Ectodermal cell (in vitro differentiated cells): Measurements from ENCODE around the gene CCDC157.
"Not testable (repeated sequence)": the region's sequence is repeated elsewhere in the genome, so short reads cannot be mapped to it uniquely, and the experiment has no call there.

Experiments used
- H3K27ac ChIP-seq: 2 replicates; pipeline ENCODE4 v1.7.0; 2013; ENCODE audit warnings: mild to moderate bottlenecking, low read depth, low read length; ENCODE audit not compliant: insufficient read depth, poor library complexity, severe bottlenecking
- H3K27me3 ChIP-seq: 2 replicates; pipeline ENCODE4 v1.7.0; 2013; ENCODE audit warnings: mild to moderate bottlenecking, low read length; ENCODE audit not compliant: insufficient read depth, control insufficient read depth, poor library complexity, severe bottlenecking
- H3K36me3 ChIP-seq: one replicate; pipeline ENCODE4 v1.7.0; 2013; ENCODE audit warnings: low read length; ENCODE audit not compliant: control insufficient read depth, insufficient read depth
- H3K4me1 ChIP-seq: one replicate; pipeline ENCODE4 v1.7.0; 2013; ENCODE audit warnings: low read length; ENCODE audit not compliant: control insufficient read depth, insufficient read depth
- H3K4me3 ChIP-seq: 2 replicates; pipeline ENCODE4 v1.7.0; 2013; ENCODE audit warnings: low read depth, low read length, control low read depth; ENCODE audit not compliant: insufficient read depth
- H3K9me3 ChIP-seq: 2 replicates; pipeline ENCODE4 v1.7.0; 2013; ENCODE audit warnings: mild to moderate bottlenecking, low read length, moderate library complexity; ENCODE audit not compliant: control insufficient read depth
- WGBS, 2 experiments: methylation state at CpG; one replicate each; pipeline ENCODE4 v1.1.7; 2013; ENCODE audit warnings: missing lambda C conversion rate in 2 of 2; 5-methylcytosine and 5-hydroxymethylcytosine counted together

Gene CCDC157

DNA sequence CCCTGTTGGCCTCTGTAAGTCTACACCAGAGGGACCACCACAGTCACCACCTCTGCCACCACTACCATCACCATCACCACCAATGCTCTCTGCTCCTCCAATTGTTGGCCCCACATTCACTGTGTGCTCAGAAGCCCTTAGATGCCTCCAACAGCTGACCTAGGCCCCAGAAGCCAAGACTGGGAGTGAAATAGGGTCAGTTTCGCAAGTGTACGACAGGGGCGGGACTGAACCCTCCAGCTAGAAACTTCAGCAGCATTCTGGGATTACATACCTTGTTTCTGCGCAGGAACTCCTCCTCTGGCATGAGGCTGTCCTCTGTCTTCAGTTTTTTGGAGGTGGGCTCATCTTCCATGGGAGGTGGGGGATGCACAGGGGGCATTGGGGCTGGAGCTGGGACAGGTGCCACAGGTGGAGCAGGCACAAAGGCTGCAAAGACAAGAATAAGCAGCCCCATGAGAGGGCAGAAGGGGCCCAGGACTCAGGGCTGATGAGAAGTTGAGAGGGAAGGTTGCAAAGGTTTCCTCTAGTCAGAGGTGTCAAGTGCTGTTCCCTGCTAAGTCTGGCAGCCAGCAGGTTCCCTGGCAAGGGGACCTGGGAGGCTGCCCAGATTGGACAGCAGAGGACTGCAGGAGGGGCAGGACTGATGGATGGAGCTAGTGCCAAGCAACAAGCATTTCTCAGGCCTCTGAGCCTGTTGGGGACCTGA is 19.9 kb upstream of the CCDC157 start:
- 99% methylated on average over 4 of the region's 4 CpGs for WGBS, 2 experiments
- Histone ChIP-seq H3K4me3 (no peak overlapping the region), H3K27ac (no peak overlapping the region), H3K36me3 (peaks cover 83% of the 10 kb centered on the region), H3K4me1 (no peaks in the 10 kb centered on the region), H3K27me3 (no peaks in the 10 kb centered on the region), H3K9me3 (no peaks in the 10 kb centered on the region)

GRCh38 chr22:30337461-30337778 is 19.4 kb upstream of the CCDC157 start:
- 94 to 95% methylated on average over 8 of the region's 8 CpGs for WGBS, 2 experiments
- Histone ChIP-seq H3K27ac (no peak overlapping the region), H3K36me3 (peaks cover 87% of the 10 kb centered on the region), H3K9me3 (no peaks in the 10 kb centered on the region), H3K27me3 (no peaks in the 10 kb centered on the region), H3K4me3 (no peak overlapping the region), H3K4me1 (no peaks in the 10 kb centered on the region)

GRCh38 chr22:30338341-30338740 is 18.5 kb upstream of the CCDC157 start:
- 93 to 96% methylated on average over 9 of the region's 9 CpGs for WGBS, 2 experiments
- not testable (repeated sequence) for H3K4me1 ChIP-seq, H3K27me3 ChIP-seq, H3K4me3 ChIP-seq, H3K9me3 ChIP-seq, H3K27ac ChIP-seq
- H3K36me3 ChIP-seq: peaks cover 92% of the 10 kb centered on the region

GRCh38 chr22:30338802-30339201 is 18.0 kb upstream of the CCDC157 start:
- Histone ChIP-seq H3K4me3 (no peak overlapping the region), H3K27ac (no peak overlapping the region), H3K27me3 (no peaks in the 10 kb centered on the region), H3K4me1 (no peaks in the 10 kb centered on the region), H3K9me3 (no peaks in the 10 kb centered on the region), H3K36me3 (peaks cover 91% of the 10 kb centered on the region)
- WGBS, 2 experiments: 98% methylated on average over 7 of the region's 7 CpGs

DNA sequence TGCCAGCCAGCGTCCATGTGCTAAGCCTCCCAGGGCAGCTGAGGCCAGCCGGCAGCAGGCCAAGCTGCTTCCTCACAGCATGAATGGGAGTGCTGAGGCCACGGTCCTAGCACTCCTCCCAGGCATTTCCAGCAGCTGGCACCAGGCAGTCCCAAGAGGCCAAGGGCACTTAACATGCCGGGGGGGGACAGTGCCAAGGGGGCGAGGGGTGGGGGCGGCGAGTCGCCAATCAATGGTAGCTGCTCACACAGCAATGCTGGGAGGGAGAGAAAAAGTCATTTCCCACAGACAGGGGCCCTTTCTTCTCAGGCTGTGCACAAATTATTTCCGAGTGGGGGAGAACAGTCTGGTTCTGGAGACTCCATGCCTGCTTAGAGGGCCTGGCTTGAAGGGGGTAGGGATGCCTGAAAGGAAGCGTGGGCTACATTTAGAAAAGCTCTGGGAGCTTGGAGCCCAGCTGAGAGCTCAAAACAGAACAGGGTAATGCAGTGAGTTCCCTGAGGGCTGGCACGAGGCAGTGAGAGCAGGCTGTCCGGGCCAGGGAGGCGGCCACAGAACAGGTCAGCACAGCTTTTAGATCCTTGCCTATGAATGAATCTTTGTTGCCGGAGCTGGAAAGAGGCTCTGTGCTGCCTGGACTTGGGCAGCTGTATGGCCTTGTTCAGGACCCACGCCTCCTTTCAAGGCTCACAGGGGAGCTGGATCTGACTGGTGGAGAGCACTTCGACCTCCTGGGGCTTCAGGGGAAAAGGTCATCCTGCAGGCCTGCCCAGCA is 15.7 kb upstream of the CCDC157 start:
- peaks cover 91% of the 10 kb centered on the region for H3K36me3 ChIP-seq
- H3K4me3 ChIP-seq: no peak overlapping the region
- H3K27ac ChIP-seq: no peak overlapping the region
- no peaks in the 10 kb centered on the region for H3K9me3 ChIP-seq
- H3K27me3 ChIP-seq: no peaks in the 10 kb centered on the region
- WGBS, 2 experiments: 92 to 93% methylated on average over 16 of the region's 16 CpGs
- no peaks in the 10 kb centered on the region for H3K4me1 ChIP-seq

DNA sequence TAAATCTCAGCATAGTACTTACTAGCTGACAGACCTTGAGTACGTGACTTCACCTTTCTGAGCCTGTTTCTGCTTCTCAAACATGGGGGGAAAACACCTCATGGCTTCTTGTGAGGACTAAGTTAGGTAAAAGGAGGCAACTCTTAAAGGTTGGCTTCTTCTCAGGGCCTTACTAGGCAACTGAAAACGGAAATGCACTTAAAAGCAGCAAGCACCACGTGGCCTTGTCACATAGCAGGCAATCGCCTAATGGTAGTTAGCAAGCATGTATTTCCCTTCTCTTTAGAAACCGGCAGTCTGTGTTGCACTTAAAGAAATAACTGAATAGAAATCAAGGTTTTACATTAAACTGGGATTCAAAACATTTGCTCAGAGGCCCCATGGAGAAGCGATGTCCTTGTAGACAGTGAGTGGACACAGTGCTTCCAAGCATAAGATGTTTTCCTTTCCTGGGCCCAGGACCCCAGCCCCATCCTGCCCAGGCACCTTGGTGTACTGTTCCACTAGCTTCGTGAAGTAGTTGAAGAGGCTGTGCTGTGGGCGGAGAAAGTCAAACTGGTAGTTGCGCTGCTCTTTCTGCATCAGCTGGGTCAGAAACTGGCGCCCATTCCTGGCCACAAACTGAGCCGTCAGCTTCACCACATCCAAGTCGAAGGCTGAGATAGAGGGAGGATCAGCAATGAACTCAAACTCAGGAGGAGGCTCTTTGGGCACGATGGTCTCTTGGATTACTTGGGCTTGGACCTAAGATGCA is 12.2 kb upstream of the CCDC157 start:
- Histone ChIP-seq H3K4me3 (no peak overlapping the region), H3K36me3 (peaks cover 74% of the 10 kb centered on the region), H3K9me3 (no peaks in the 10 kb centered on the region), H3K27me3 (no peaks in the 10 kb centered on the region), H3K4me1 (no peaks in the 10 kb centered on the region), H3K27ac (no peak overlapping the region)
- WGBS, 2 experiments: 96 to 97% methylated on average over 13 of the region's 13 CpGs

GRCh38 chr22:30347255-30347892 is 9.4 kb upstream of the CCDC157 start:
- H3K9me3 ChIP-seq: no peaks in the 10 kb centered on the region
- 92 to 94% methylated on average over 5 of the region's 5 CpGs for WGBS, 2 experiments
- no peaks in the 10 kb centered on the region for H3K27me3 ChIP-seq
- H3K4me1 ChIP-seq: no peaks in the 10 kb centered on the region
- H3K36me3 ChIP-seq: peaks cover 62% of the 10 kb centered on the region
- no peak overlapping the region for H3K4me3 ChIP-seq
- H3K27ac ChIP-seq: no peak overlapping the region

GRCh38 chr22:30348404-30348803 is 8.4 kb upstream of the CCDC157 start:
- H3K9me3 ChIP-seq: no peaks in the 10 kb centered on the region
- H3K27ac ChIP-seq: no peak overlapping the region
- 93 to 97% methylated on average over 4 of the region's 4 CpGs for WGBS, 2 experiments
- peaks cover 58% of the 10 kb centered on the region for H3K36me3 ChIP-seq
- no peaks in the 10 kb centered on the region for H3K27me3 ChIP-seq
- no peak overlapping the region for H3K4me3 ChIP-seq
- H3K4me1 ChIP-seq: no peaks in the 10 kb centered on the region

DNA sequence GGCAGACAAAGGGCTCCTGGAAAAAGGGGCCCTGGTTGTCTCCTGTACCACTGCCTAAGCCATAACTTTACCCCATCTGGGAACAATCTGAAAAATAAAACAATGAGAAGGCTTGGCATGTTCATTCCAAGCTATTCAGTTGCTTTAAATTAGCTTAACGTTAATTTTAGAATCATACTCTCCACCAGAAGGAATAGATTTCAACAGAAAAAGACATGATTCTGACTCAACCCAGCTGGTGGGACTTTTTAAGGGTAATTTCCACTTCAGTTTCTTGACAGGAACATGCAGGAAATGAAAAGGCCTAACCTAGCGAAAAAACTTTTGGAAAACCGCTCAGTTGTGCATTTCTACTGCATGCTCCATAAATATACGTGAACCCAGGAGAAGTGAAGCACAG is 8.0 kb upstream of the CCDC157 start:
- H3K4me3 ChIP-seq: no peak overlapping the region
- no peaks in the 10 kb centered on the region for H3K9me3 ChIP-seq
- no peaks in the 10 kb centered on the region for H3K4me1 ChIP-seq
- WGBS, 2 experiments: 97 to 99% methylated on average over 4 of the region's 4 CpGs
- H3K36me3 ChIP-seq: peaks cover 54% of the 10 kb centered on the region
- no peaks in the 10 kb centered on the region for H3K27me3 ChIP-seq
- no peak overlapping the region for H3K27ac ChIP-seq

GRCh38 chr22:30351226-30351625 is 5.6 kb upstream of the CCDC157 start:
- 92 to 95% methylated on average over 3 of the region's 3 CpGs for WGBS, 2 experiments
- no peaks in the 10 kb centered on the region for H3K9me3 ChIP-seq
- peaks cover 31% of the 10 kb centered on the region for H3K36me3 ChIP-seq
- peaks cover 8% of the 10 kb centered on the region for H3K4me1 ChIP-seq
- no peak overlapping the region for H3K27ac ChIP-seq
- H3K4me3 ChIP-seq: no peak overlapping the region
- H3K27me3 ChIP-seq: no peaks in the 10 kb centered on the region
